ENCODE data around the gene RSPH3.

DNA sequence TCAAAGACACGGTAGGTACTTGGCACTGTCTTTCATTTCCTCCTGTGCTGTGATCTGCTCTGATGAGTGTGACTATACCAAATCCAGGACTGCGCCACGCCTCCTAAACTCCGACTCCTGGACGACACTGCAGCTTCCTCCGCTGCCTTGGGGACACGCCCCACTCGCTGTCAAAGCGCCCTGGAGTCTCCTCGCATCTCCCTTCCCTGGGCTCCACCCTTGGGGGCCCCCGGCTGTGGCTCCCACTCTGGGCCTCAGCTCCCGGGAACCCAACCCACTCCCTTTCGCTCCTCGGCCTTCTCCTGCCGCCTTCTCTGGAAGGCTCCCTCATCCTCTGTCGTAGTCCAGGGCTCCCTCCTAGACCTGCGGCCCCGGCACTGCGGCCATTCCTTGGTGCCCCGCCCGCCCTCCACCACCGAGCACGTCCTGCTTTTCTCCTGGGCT, 61.2 kb downstream of the RSPH3 start:
- no peak for TF ChIP-seq GATA2 (IDR thresholded peaks at IDR 0.05; ENCODE audit: low read depth, low read length)
- TF ChIP-seq GATA3 (IDR thresholded peaks at IDR 0.05; ENCODE audit: low read depth, low read length) = no peak
